H1 (cell line): ENCODE data around the gene WDR59. TPM values are rescaled to one million over a fixed set of nuclear protein-coding genes. Genes with fewer than 3 reads are reported as not detected.

Experiments
- CTCF ChIA-PET: fragments of 300-600 bp; sonication (Branson Sonifier 250); formaldehyde crosslinking; loops from one replicate; lab custom pipeline; 2021; ENCODE audit not compliant: partially characterized antibody; lab: Charles Lee
- POLR2A ChIA-PET: fragments of 300-600 bp; sonication (Branson Sonifier 250); formaldehyde crosslinking; loops from one replicate; lab custom pipeline; 2021; ENCODE audit warnings: inconsistent platforms; ENCODE audit not compliant: partially characterized antibody; lab: Charles Lee
- DNase-seq, 2 experiments: peaks; one replicate each; pipeline versions ENCODE4 v3.0.0 to v3.0.0-alpha.2; 2010 to 2022; ENCODE audit warnings: low spot score in 2 of 2, low read depth in 1 of 2, mixed read lengths in 1 of 2
- FAIRE-seq: peaks from 2 replicates; lab custom pipeline; 2011; peaks lifted over from hg19 to GRCh38; lab: Jason Lieb, UNC
- H2AFZ ChIP-seq: 2 replicates; pipeline ENCODE4 v1.8.1; 2012; ENCODE audit warnings: low read length, inconsistent platforms
- H2AK5ac ChIP-seq: 2 replicates; pipeline ENCODE4 v1.6.1; 2013; ENCODE audit warnings: low read depth, low read length
- H2BK120ac ChIP-seq: replicated peaks from 2 replicates; pipeline ENCODE3; 2013; ENCODE audit warnings: low read depth, low read length, inconsistent platforms
- H2BK12ac ChIP-seq: 2 replicates; pipeline ENCODE4 v1.6.1; 2013; ENCODE audit warnings: low read depth, low read length
- H2BK15ac ChIP-seq: 2 replicates; pipeline ENCODE4 v1.6.1; 2013; ENCODE audit warnings: low read length
- H2BK20ac ChIP-seq: 2 replicates; pipeline ENCODE4 v1.6.1; 2013; ENCODE audit warnings: low read length
- H2BK5ac ChIP-seq: 2 replicates; pipeline ENCODE4 v1.6.1; 2013; ENCODE audit warnings: low read depth, low read length
- H3K14ac ChIP-seq: 2 replicates; pipeline ENCODE4 v1.6.1; 2013; ENCODE audit warnings: inconsistent platforms; ENCODE audit not compliant: insufficient read length
- H3K18ac ChIP-seq: 2 replicates; pipeline ENCODE4 v1.6.1; 2013; ENCODE audit warnings: low read length; ENCODE audit errors: extremely low read depth
- H3K23ac ChIP-seq: 2 replicates; pipeline ENCODE4 v1.6.1; 2013; ENCODE audit warnings: inconsistent platforms; ENCODE audit not compliant: insufficient read length
- H3K23me2 ChIP-seq: 2 replicates; pipeline ENCODE4 v1.6.1; 2013; ENCODE audit warnings: low read depth, low read length
- H3K27ac ChIP-seq: 2 replicates; pipeline ENCODE4 v1.6.1; 2011; ENCODE audit warnings: low read depth, low read length, inconsistent platforms
- H3K27me3 ChIP-seq, 4 experiments: replicated peaks in 1 of 4; 1 replicate in 1 of 4; 2 replicates in 3 of 4; pipeline versions ENCODE4 v1.6.1 to v1.8.1; 2011 to 2013; ENCODE audit warnings: low read length in 3 of 4, mild to moderate bottlenecking in 3 of 4, inconsistent platforms in 2 of 4, mixed read lengths in 2 of 4, moderate library complexity in 1 of 4; ENCODE audit not compliant: control insufficient read depth in 3 of 4, insufficient read depth in 3 of 4; ENCODE audit errors: extremely low read depth in 1 of 4
- H3K36me3 ChIP-seq, 4 experiments: 2 replicates each; pipeline versions ENCODE4 v1.6.1 to v1.8.1; 2011 to 2013; ENCODE audit warnings: mild to moderate bottlenecking in 4 of 4, low read length in 3 of 4, moderate library complexity in 2 of 4, control low read depth in 1 of 4, inconsistent platforms in 1 of 4; ENCODE audit not compliant: insufficient read depth in 4 of 4, control insufficient read depth in 2 of 4
- H3K4ac ChIP-seq: replicated peaks from 2 replicates; pipeline ENCODE3; 2013; ENCODE audit warnings: low read length, low read depth, mixed read lengths, inconsistent platforms; ENCODE audit not compliant: insufficient read length
- H3K4me1 ChIP-seq, 4 experiments: replicated peaks in 1 of 4; 1 replicate in 1 of 4; 2 replicates in 3 of 4; pipeline versions ENCODE4 v1.6.1 to v1.8.1; 2011 to 2013; ENCODE audit warnings: low read length in 3 of 4, inconsistent platforms in 2 of 4, mixed read lengths in 1 of 4; ENCODE audit not compliant: insufficient read depth in 4 of 4, control insufficient read depth in 3 of 4
- H3K4me2 ChIP-seq, 2 experiments: 2 replicates each; pipeline versions ENCODE4 v1.6.1 to v1.8.1; 2011 to 2013; ENCODE audit warnings: low read depth in 2 of 2, low read length in 2 of 2, control low read depth in 1 of 2, inconsistent platforms in 1 of 2, mild to moderate bottlenecking in 1 of 2; ENCODE audit not compliant: insufficient read depth in 1 of 2
- H3K4me3 ChIP-seq, 4 experiments: fragments of 200-600, 300-600 bp in 1 of 4; sonication (generic), shearing (Covaris generic), sonication (Bioruptor Twin) in 1 of 4; 2 replicates each; pipeline versions ENCODE4 v1.5.1 to v1.8.1; 2011 to 2016; ENCODE audit warnings: low read length in 4 of 4, low read depth in 3 of 4, control low read depth in 2 of 4, inconsistent platforms in 2 of 4, mild to moderate bottlenecking in 2 of 4, mixed read lengths in 1 of 4, moderate library complexity in 1 of 4; ENCODE audit not compliant: insufficient read depth in 2 of 4; ENCODE audit errors: extremely low read depth in 1 of 4
- H3K56ac ChIP-seq: replicated peaks from 2 replicates; pipeline ENCODE3; 2013; ENCODE audit warnings: low read depth, mild to moderate bottlenecking, mixed read lengths, low read length, inconsistent platforms; ENCODE audit not compliant: insufficient read length
- H3K79me1 ChIP-seq: 2 replicates; pipeline ENCODE4 v1.6.1; 2013; ENCODE audit warnings: low read depth, low read length, control low read depth
- H3K79me2 ChIP-seq, 2 experiments: 2 replicates each; pipeline versions ENCODE4 v1.6.1 to v1.8.1; 2012 to 2013; ENCODE audit warnings: low read length in 2 of 2, mild to moderate bottlenecking in 2 of 2, inconsistent platforms in 1 of 2; ENCODE audit not compliant: insufficient read depth in 2 of 2, control insufficient read depth in 1 of 2
- H3K9ac ChIP-seq, 4 experiments: replicated peaks in 1 of 4; 1 replicate in 1 of 4; 2 replicates in 3 of 4; pipeline versions ENCODE4 v1.6.1 to v1.8.1; 2011 to 2013; ENCODE audit warnings: low read depth in 3 of 4, low read length in 3 of 4, control low read depth in 2 of 4, mild to moderate bottlenecking in 2 of 4, moderate library complexity in 2 of 4, inconsistent platforms in 1 of 4; ENCODE audit errors: extremely low read depth in 1 of 4
- H3K9me3 ChIP-seq, 2 experiments: 2 replicates each; pipeline versions ENCODE4 v1.6.1 to v1.8.1; 2012 to 2013; ENCODE audit warnings: mild to moderate bottlenecking in 2 of 2, moderate library complexity in 2 of 2, control low read depth in 1 of 2, inconsistent platforms in 1 of 2, low read depth in 1 of 2, low read length in 1 of 2, mixed read lengths in 1 of 2; ENCODE audit not compliant: insufficient read depth in 2 of 2
- H4K20me1 ChIP-seq, 2 experiments: replicated peaks in 1 of 2; 2 replicates each; pipeline versions ENCODE3 to v1.8.1; 2011 to 2013; ENCODE audit warnings: inconsistent platforms in 2 of 2, low read length in 2 of 2, mild to moderate bottlenecking in 1 of 2; ENCODE audit not compliant: insufficient read depth in 2 of 2, control insufficient read depth in 1 of 2
- H4K5ac ChIP-seq: 2 replicates; pipeline ENCODE4 v1.6.1; 2013; ENCODE audit warnings: low read length, low read depth, mixed read lengths, inconsistent platforms; ENCODE audit not compliant: insufficient read length
- H4K8ac ChIP-seq: 2 replicates; pipeline ENCODE4 v1.8.0; 2013; ENCODE audit warnings: mild to moderate bottlenecking, moderate library complexity, low read length, inconsistent platforms; ENCODE audit not compliant: insufficient read depth; ENCODE audit errors: extremely low read depth
- H4K91ac ChIP-seq: replicated peaks from 2 replicates; pipeline ENCODE3; 2013; ENCODE audit warnings: low read length, mixed read lengths, inconsistent platforms; ENCODE audit not compliant: insufficient read length
- BCL11A ChIP-seq, 2 experiments: IDR thresholded peaks; one replicate each; pipeline ENCODE4 v1.6.1; 2011; ENCODE audit warnings: low read depth in 2 of 2, low read length in 2 of 2, mild to moderate bottlenecking in 2 of 2
- NANOG ChIP-seq: IDR thresholded peaks from 2 replicates; pipeline ENCODE4 v1.6.1; 2011; ENCODE audit warnings: low read length, low read depth, mild to moderate bottlenecking, inconsistent platforms; ENCODE audit not compliant: insufficient read depth, poor library complexity, severe bottlenecking
- RNF2 ChIP-seq: fragments of 200-900, 300-1000 bp; sonication (generic); IDR thresholded peaks from 2 replicates; pipeline ENCODE4 v1.7.1; 2016; ENCODE audit warnings: borderline replicate concordance, low read depth, mild to moderate bottlenecking, antibody characterized with exemption, low read length; ENCODE audit not compliant: poor library complexity, severe bottlenecking; ENCODE audit errors: missing control alignments
- WGBS, 2 experiments: shearing (Covaris generic) in 1 of 2; methylation state at CpG; one replicate each; pipeline versions ENCODE4 v1.1.6 to v1.1.7; 2013 to 2015; ENCODE audit warnings: low lambda C conversion rate in 2 of 2, mixed read lengths in 2 of 2, inconsistent platforms in 1 of 2, low coverage in 1 of 2, missing lambda C conversion rate in 1 of 2; ENCODE audit not compliant: insufficient replicate concordance in 2 of 2, insufficient coverage in 1 of 2, insufficient read length in 1 of 2; ENCODE audit errors: extremely low coverage in 1 of 2, missing lambda C conversion rate in 1 of 2; 5-methylcytosine and 5-hydroxymethylcytosine counted together
- polyA plus RNA-seq, 7 experiments: library from polyadenylated mRNA; depleted of rRNA in 3 of 7; stranded (reverse) in 5 of 7; unstranded in 2 of 7; fragments of >200 nt in 5 of 7; fragments of 200-250 nt in 2 of 7; gene quantifications; 1 replicate in 5 of 7; 2 replicates in 1 of 7; 4 replicates in 1 of 7; pipeline versions ENCODE4 v1.2.1 to v1.2.3, GENCODE V29; 2011 to 2013; ENCODE audit warnings: missing spikeins in 2 of 7, mixed read lengths in 2 of 7
- total RNA-seq: library from RNA; stranded (reverse); fragmentation: NEBNext Ultra II Directional; extraction: Animal tissue kit (Norgen Biotek cat#: 25700); gene quantifications from 2 replicates; pipeline ENCODE4 v1.2.1, GENCODE V29; 2021

The WDR59 gene
- total and polyA plus RNA-seq, 2 of the 8 experiments (the other 6 are each of a cell fraction or from before 2014, with no cell fraction given) = 84.2 to 124 TPM

- POLR2A ChIA-PET = interaction anchor here (1.5 kb wide), 1 partner anchor 10 kb away, joined by 3 read pairs; no protein-coding TSS in a partner anchor
- TF ChIP-seq NANOG (no peak), BCL11A (IDR thresholded peaks at IDR 0.05; ENCODE audit: low read depth in 2 of 2, low read length in 2 of 2) (no peak), RNF2 (no peak)
Observed at GRCh38 chr16:74903901-74904678, 80.8 kb downstream of the WDR59 start.

More at GRCh38 chr16:74903901-74904678, 80.8 kb downstream of the WDR59 start:
- H3K27ac ChIP-seq = no peak overlapping the region
- CTCF ChIA-PET = interaction anchor here (1.2 kb wide), 1 partner anchor 46 kb away, joined by 3 read pairs; no protein-coding TSS in a partner anchor
- peaks cover 0 to 1% (median 0%) of the 10 kb centered on the region in 4 experiments; a peak in 1 of 7 replicates for H3K4me1 ChIP-seq
- no peaks in the 10 kb centered on the region for H3K23me2 ChIP-seq
- H3K56ac ChIP-seq = no peak overlapping the region
- H2AFZ ChIP-seq = no peak overlapping the region
- H4K5ac ChIP-seq = no peak overlapping the region
- no peak overlapping the region for H3K23ac ChIP-seq
- no peak overlapping the region for H3K4me2 ChIP-seq
- H3K4me3 ChIP-seq = no peak overlapping the region
- no peak overlapping the region for H2BK120ac ChIP-seq
- FAIRE-seq (no peak), DNase-seq (no peak)
- H3K36me3 ChIP-seq = peaks cover 4 to 61% (median 23%) of the 10 kb centered on the region in 4 experiments; a peak in 7 of 8 replicates
- 91% methylated on average over 12 of the region's 12 CpGs; no CpG with 5 or more reads in 1 of the 2 experiments for WGBS, 2 experiments
- H3K4ac ChIP-seq = no peak overlapping the region
- H3K79me2 ChIP-seq = no peaks in the 10 kb centered on the region
- no peak overlapping the region for H2BK20ac ChIP-seq
- H3K79me1 ChIP-seq = no peaks in the 10 kb centered on the region
- no peak overlapping the region for H3K18ac ChIP-seq
- no peak overlapping the region for H3K9ac ChIP-seq
- no peaks in the 10 kb centered on the region for H3K27me3 ChIP-seq
- H4K91ac ChIP-seq = no peak overlapping the region
- no peak overlapping the region for H2BK12ac ChIP-seq
- H3K9me3 ChIP-seq = no peaks in the 10 kb centered on the region; a peak in 1 of 4 replicates
- no peak overlapping the region for H2BK5ac ChIP-seq
- no peak overlapping the region for H2BK15ac ChIP-seq
- H4K20me1 ChIP-seq = no peaks in the 10 kb centered on the region
- H3K14ac ChIP-seq = no peak overlapping the region
- no peak overlapping the region for H4K8ac ChIP-seq
- no peak overlapping the region for H2AK5ac ChIP-seq
